Left lung (tissue), 10 donors: ENCODE results near the gene MAST4. TPM values are rescaled to one million over a fixed set of nuclear protein-coding genes. Genes with fewer than 3 reads are reported as not detected.

Experiments used
- ATAC-seq: fragments of 200-7000 bp; cut with Tn5 transposase; one replicate; pipeline ENCODE4 v1.9.1; 2020; ENCODE audit warnings: moderate library complexity
- DNase-seq, 4 donors: peaks; one replicate each; pipeline ENCODE4 v3.0.0-alpha.2; 2013 to 2020
- H3K27ac ChIP-seq, 2 donors: fragments of 200-600 bp; sonication (generic) in 1 of 2; one replicate each; pipeline versions ENCODE4 v1.5.0 to v1.8.0; 2020 to 2021
- H3K27me3 ChIP-seq, 2 donors: fragments of 200-600 bp; sonication (generic) in 1 of 2; one replicate each; pipeline versions ENCODE4 v1.5.0 to v1.8.0; 2020 to 2021
- H3K36me3 ChIP-seq, 2 donors: fragments of 200-600 bp; sonication (generic) in 1 of 2; one replicate each; pipeline versions ENCODE4 v1.5.0 to v1.8.0; 2020 to 2021
- H3K4me1 ChIP-seq, 2 donors: fragments of 200-600 bp; one replicate each; pipeline ENCODE4 v1.8.0; 2021
- H3K4me3 ChIP-seq, 2 donors: fragments of 200-600 bp; sonication (generic) in 1 of 2; one replicate each; pipeline versions ENCODE4 v1.5.0 to v1.8.0; 2020 to 2021; ENCODE audit warnings: mild to moderate bottlenecking in 1 of 2
- H3K9me3 ChIP-seq, 2 donors: fragments of 200-600 bp; sonication (generic) in 1 of 2; one replicate each; pipeline versions ENCODE4 v1.5.0 to v1.8.0; 2020 to 2021
- CTCF ChIP-seq, 2 donors: fragments of 200-600 bp; sonication (generic) in 1 of 2; IDR thresholded peaks; one replicate each; pipeline versions ENCODE4 v1.5.0 to v1.8.0; 2021; ENCODE audit warnings: antibody characterized with exemption in 2 of 2
- intact Hi-C, 2 donors: fragments of 100-400 bp; cut with DNase I; formaldehyde crosslinking; loops; one replicate each; pipeline versions ENCODE4 v1.11.2 to v1.14.2; 2022
- polyA plus RNA-seq, 6 donors: library from polyadenylated mRNA; unstranded; fragments of 120-200 nt; gene quantifications; one replicate each; pipeline ENCODE4 v1.2.1, GENCODE V29; 2013; ENCODE audit not compliant: insufficient read length in 6 of 6
- total RNA-seq, 2 donors: library from RNA; stranded (reverse); fragmentation: NEBNext Ultra II Directional; extraction: Animal tissue kit (Norgen Biotek cat#: 25700); gene quantifications; one replicate each; pipeline ENCODE4 v1.2.1, GENCODE V29; 2021
- donor health status: DM: no; HTN: yes; CAD: no.
- donor health status: DM: no; HTN: no; CAD: no.

MAST4 gene
- total and polyA plus RNA-seq, 8 donors: 47.7 to 57.6 (median 53.0) TPM

GRCh38 chr5:66909364-66909763, 313.2 kb downstream of the MAST4 start:
- DNase-seq (no peak), ATAC-seq (no peak)
- no peak overlapping the region for H3K4me3 ChIP-seq
- H3K4me1 ChIP-seq: no peaks in the 10 kb centered on the region
- TF ChIP-seq CTCF (IDR thresholded peaks at IDR 0.05): no peak
- H3K27ac ChIP-seq: no peak overlapping the region
- H3K9me3 ChIP-seq: no peaks in the 10 kb centered on the region
- no peaks in the 10 kb centered on the region for H3K27me3 ChIP-seq
- intact Hi-C loops: no loop called here
- no peaks in the 10 kb centered on the region for H3K36me3 ChIP-seq

GRCh38 chr5:66912787-66913186, 316.6 kb downstream of the MAST4 start:
- intact Hi-C loops: no loop called here
- Histone ChIP-seq H3K27ac (no peak overlapping the region), H3K36me3 (no peaks in the 10 kb centered on the region), H3K9me3 (no peaks in the 10 kb centered on the region), H3K27me3 (no peaks in the 10 kb centered on the region), H3K4me3 (no peak overlapping the region), H3K4me1 (no peaks in the 10 kb centered on the region)
- ATAC-seq (no peak), DNase-seq (no peak)
- no peak for TF ChIP-seq CTCF (IDR thresholded peaks at IDR 0.05)

- Histone ChIP-seq H3K4me1 (no peaks in the 10 kb centered on the region), H3K9me3 (no peaks in the 10 kb centered on the region), H3K27ac (no peak overlapping the region), H3K36me3 (no peaks in the 10 kb centered on the region), H3K4me3 (no peak overlapping the region), H3K27me3 (no peaks in the 10 kb centered on the region)
- DNase-seq (peak in 1 of 4 donors; percentile 63), ATAC-seq (no peak)
- TF ChIP-seq CTCF (IDR thresholded peaks at IDR 0.05): no peak
- intact Hi-C loops: no loop called here
Measured at GRCh38 chr5:66915531-66915930, 319.3 kb downstream of the MAST4 start.

GRCh38 chr5:66922881-66923280, 326.7 kb downstream of the MAST4 start:
- Histone ChIP-seq H3K4me1 (no peaks in the 10 kb centered on the region), H3K27ac (no peak overlapping the region), H3K9me3 (no peaks in the 10 kb centered on the region), H3K36me3 (no peaks in the 10 kb centered on the region), H3K4me3 (no peak overlapping the region), H3K27me3 (no peaks in the 10 kb centered on the region)
- TF ChIP-seq CTCF (IDR thresholded peaks at IDR 0.05): no peak
- intact Hi-C loops: no loop called here
- DNase-seq (no peak), ATAC-seq (no peak)

- H3K9me3 ChIP-seq: no peaks in the 10 kb centered on the region
- H3K27me3 ChIP-seq: no peaks in the 10 kb centered on the region
- no peak overlapping the region for H3K4me3 ChIP-seq
- no peaks in the 10 kb centered on the region for H3K36me3 ChIP-seq
- ATAC-seq (no peak), DNase-seq (no peak)
- no peak for TF ChIP-seq CTCF (IDR thresholded peaks at IDR 0.05)
- no peaks in the 10 kb centered on the region for H3K4me1 ChIP-seq
- intact Hi-C loops: no loop called here
- H3K27ac ChIP-seq: no peak overlapping the region
Measured at GRCh38 chr5:66923457-66923856, 327.3 kb downstream of the MAST4 start.
